ENCODE data around the gene NUP107. TPM values are rescaled to one million over a fixed set of nuclear protein-coding genes. Genes with fewer than 3 reads are reported as not detected.

The NUP107 gene
- polyA plus RNA-seq, 2 of the 4 experiments (the other 2 are of a cell fraction) = 78.5 to 194 TPM

- no peak for TF ChIP-seq BHLHE40 (IDR thresholded peaks at IDR 0.05; ENCODE audit: low read depth, low read length)
Measured at GRCh38 chr12:68786929-68787328, 100.2 kb downstream of the NUP107 start (continued).

GRCh38 chr12:68788554-68789143 lies 101.9 kb downstream of the NUP107 start:
- FAIRE-seq = no peak
- H3K4me2 ChIP-seq = no peak overlapping the region
- ChIA-PET CTCF (no interaction called here), POLR2A (no interaction called here)
- 91% methylated on average over 3 of the region's 3 CpGs for WGBS (ENCODE audit: missing lambda C conversion rate)
- peak overlapping the region; percentile 51 to 77; a peak in 5 of 6 replicates for H3K27ac ChIP-seq
- H3K4me1 ChIP-seq = peaks cover 31% of the 10 kb centered on the region
- TF ChIP-seq RNF2 (IDR thresholded peaks at IDR 0.05; ENCODE audit: borderline replicate concordance, low read depth) (no peak), RAD21 (conservative IDR thresholded peaks at IDR 0.05 in 1 of 2, IDR thresholded peaks at IDR 0.05 in 1 of 2) (no peak), HOXB13 (CRISPR knock-in tag; IDR thresholded peaks at IDR 0.05; ENCODE audit: low read depth) (no peak), ZC3H11A (IDR thresholded peaks at IDR 0.05) (no peak), GATA3 (IDR thresholded peaks at IDR 0.05; ENCODE audit: borderline replicate concordance) (no peak), SREBF2 (IDR thresholded peaks at IDR 0.05) (no peak), MAFK (IDR thresholded peaks at IDR 0.05; ENCODE audit: partially characterized antibody) (no peak), ELK1 (IDR thresholded peaks at IDR 0.05; ENCODE audit: low read depth, low read length) (no peak), TFCP2L1 (CRISPR knock-in tag; IDR thresholded peaks at IDR 0.05) (no peak), FOXS1 (CRISPR knock-in tag; IDR thresholded peaks at IDR 0.05) (no peak), PBX3 (IDR thresholded peaks at IDR 0.05) (no peak)
- H3K9me3 ChIP-seq = no peaks in the 10 kb centered on the region
- no peak overlapping the region for H3K4me3 ChIP-seq
- no peak for DNase-seq (ENCODE audit: low read depth in 1 of 2, low spot score in 1 of 2)
- ATAC-seq = no peak

- ATAC-seq (no peak), DNase-seq (ENCODE audit: low read depth in 1 of 2, low spot score in 1 of 2) (no peak), FAIRE-seq (no peak)
- H3K4me2 ChIP-seq = no peak overlapping the region
- TF ChIP-seq HOXB13 (CRISPR knock-in tag; IDR thresholded peaks at IDR 0.05; ENCODE audit: low read depth) (no peak), PHF8 (IDR thresholded peaks at IDR 0.05; ENCODE audit: borderline replicate concordance, low read depth) (no peak), KDM5A (IDR thresholded peaks at IDR 0.05) (no peak)
- H3K27ac ChIP-seq = peak overlapping the region; percentile 51 to 77; a peak in 3 of 6 replicates
- H3K4me3 ChIP-seq = no peak overlapping the region
- H3K9me3 ChIP-seq = no peaks in the 10 kb centered on the region
- POLR2A ChIA-PET = no interaction called here
- CTCF ChIA-PET = no interaction called here
- 92% methylated on average over 14 of the region's 14 CpGs for WGBS (ENCODE audit: missing lambda C conversion rate)
- peaks cover 31% of the 10 kb centered on the region for H3K4me1 ChIP-seq
Measured at GRCh38 chr12:68789144-68789878, 102.5 kb downstream of the NUP107 start.

- no peak for FAIRE-seq
Measured at GRCh38 chr12:68790081-68790951, 103.5 kb downstream of the NUP107 start.

More at GRCh38 chr12:68790081-68790951, 103.5 kb downstream of the NUP107 start:
- H3K4me3 ChIP-seq = no peak overlapping the region
- ATAC-seq (no peak), DNase-seq (ENCODE audit: low read depth in 1 of 2, low spot score in 1 of 2) (no peak)
- TF ChIP-seq ZFP36 (IDR thresholded peaks at IDR 0.05; ENCODE audit: borderline replicate concordance, partially characterized antibody) (no peak), CEBPB (IDR thresholded peaks at IDR 0.05) (no peak)
- ChIA-PET CTCF (no interaction called here), POLR2A (no interaction called here)
- H3K27ac ChIP-seq = no peak overlapping the region
- H3K4me2 ChIP-seq = no peak overlapping the region
- 92% methylated on average over 13 of the region's 13 CpGs for WGBS (ENCODE audit: missing lambda C conversion rate)
- peaks cover 32% of the 10 kb centered on the region for H3K4me1 ChIP-seq
- no peaks in the 10 kb centered on the region for H3K9me3 ChIP-seq
